Mesenteric fat pad (tissue), 1 donor: ENCODE measurements around the gene CCDC120. TPM values are rescaled to one million over a fixed set of nuclear protein-coding genes. Genes with fewer than 3 reads are reported as not detected.

Experiments
- DNase-seq: peaks from one replicate; pipeline ENCODE4 v3.0.0-alpha.2; 2020; ENCODE audit warnings: low spot score
- total RNA-seq: library from RNA; stranded (reverse); fragmentation: NEBNext Ultra II Directional; extraction: Animal tissue kit (Norgen Biotek cat#: 25700); gene quantifications from one replicate; pipeline ENCODE4 v1.2.1, GENCODE V29; 2021
- donor health status: DM: yes; HTN: yes; CAD: no.

The CCDC120 gene
- total RNA-seq, 1 donor from 2014 or later, result 4.0 TPM

DNA sequence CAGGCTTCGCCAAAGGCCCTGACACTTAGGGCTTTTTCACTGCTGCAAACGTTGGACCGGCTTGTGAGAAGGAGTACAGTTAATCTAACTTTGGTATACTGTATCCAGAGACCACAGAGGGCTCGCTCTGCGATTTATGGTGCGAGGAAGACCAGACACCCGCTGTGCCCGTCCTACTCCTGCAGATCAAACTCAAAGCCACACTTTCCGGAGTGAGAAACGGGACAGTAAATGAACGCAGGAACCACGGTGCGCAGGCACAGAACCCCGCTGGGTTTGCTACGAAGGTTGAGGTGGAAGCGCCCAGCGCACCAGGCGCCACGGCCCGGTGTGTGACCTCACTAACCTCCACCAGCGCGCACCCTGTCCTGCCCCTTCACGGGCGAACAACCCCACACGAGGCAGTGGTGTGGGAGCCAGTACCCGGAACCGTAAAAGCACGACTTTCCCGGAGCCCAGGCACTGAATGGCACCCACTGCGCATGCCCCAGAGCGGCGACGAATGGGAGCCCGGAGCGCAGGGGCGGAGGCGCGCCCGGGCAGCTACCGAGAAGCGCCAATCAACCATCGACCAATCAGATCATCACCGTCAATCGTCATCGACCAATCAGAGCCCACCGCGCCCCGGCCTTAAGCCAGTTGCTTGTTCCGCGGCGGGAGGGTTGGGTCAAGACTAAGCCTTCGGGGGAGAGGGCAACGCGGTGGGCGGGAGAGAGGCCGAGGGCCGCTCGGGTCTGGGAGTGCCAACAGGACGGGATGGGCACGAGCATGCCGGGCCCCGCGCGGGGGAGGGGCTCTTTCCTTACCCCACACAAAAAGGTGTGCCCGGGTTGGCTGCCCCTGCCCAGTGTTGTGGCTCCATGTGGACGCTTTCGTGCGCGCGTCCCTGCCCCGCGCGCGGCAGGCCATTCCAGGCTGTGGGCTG lies 42.2 kb downstream of the CCDC120 start:
- DNase-seq, result peak; percentile 96

GRCh38 chrX:49101629-49101984 lies 42.8 kb downstream of the CCDC120 start:
- DNase-seq, result no peak

DNA sequence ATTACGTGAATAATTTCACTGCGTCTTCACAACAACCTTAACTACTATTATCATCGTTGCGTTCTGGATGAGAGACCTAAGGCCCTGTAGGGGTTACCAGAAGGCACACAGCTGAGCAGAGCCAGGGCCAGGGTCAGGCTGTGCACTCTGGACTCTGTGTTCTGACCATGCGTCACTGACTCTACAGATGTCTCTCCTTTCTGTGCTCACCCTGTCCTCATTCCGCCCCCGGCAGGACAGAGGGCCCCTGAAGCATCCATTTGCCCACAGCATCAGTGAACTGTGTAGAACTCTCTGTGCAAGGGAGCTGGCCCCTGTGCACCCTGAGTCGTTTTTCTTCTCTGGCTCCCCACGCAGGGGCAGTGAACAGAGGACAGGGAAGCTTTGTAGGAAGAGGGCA lies 43.4 kb downstream of the CCDC120 start:
- no peak for DNase-seq

DNA sequence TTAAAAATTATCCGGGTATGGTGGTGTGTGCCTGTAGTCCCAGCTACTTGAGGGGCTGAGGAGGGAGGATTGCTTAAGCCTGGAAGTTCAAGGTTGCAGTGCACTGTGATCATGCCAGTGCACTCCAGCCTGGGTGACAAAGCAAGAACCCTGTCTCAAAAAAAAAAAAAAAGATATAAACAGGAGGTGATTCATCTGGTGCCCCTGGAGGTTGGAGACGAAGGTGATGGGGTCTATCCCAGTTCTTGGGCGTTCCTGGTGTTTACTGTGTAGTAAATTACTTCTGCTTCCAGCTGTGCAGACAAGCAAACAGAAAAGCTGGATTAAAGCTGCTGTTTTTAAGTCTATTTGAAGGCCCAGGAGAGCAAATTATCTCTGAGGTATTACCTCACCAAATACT lies 44.8 kb downstream of the CCDC120 start:
- DNase-seq, result no peak

DNA sequence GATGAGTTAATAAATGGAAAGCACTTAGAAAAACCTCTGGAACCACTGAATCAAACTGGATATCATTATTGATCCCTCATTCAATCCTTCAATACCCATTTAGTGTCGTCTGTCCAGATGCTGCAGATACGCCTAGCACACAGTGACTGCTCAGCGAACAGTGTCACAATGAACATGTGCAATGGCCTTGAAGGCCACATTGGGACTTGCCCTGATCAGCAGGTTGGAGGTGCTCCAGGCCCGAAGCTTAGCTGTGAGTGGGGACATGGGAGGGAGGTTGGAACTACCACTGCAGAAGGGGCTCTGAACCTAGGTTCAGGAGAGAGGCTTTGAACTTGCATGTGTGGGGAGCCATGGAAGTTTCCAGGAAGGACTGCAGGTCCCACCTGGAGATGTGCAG lies 47.5 kb downstream of the CCDC120 start:
- no peak for DNase-seq

GRCh38 chrX:49106930-49107329 lies 48.1 kb downstream of the CCDC120 start:
- DNase-seq, result no peak

- no peak for DNase-seq
Observed at GRCh38 chrX:49108641-49109040, 49.8 kb downstream of the CCDC120 start.

DNA sequence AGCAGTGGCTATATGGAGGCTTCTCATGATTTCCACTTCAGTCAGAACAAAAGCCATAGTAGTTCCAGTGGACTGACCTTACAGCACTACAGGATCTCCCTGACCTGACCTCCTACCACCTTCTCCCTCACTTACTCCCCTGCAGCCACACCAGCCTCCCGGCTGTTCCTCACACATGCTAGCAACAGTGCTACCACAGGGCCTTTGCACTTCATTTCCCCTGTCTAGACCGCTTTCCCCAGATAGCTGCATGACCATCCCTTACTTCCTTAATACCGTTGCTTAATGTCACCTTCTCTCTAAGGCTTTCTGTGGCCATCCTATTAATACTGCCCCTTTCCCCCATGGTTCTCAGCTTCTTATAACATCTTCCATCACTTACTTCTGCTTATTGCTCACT lies 51.6 kb downstream of the CCDC120 start:
- DNase-seq, result no peak

DNA sequence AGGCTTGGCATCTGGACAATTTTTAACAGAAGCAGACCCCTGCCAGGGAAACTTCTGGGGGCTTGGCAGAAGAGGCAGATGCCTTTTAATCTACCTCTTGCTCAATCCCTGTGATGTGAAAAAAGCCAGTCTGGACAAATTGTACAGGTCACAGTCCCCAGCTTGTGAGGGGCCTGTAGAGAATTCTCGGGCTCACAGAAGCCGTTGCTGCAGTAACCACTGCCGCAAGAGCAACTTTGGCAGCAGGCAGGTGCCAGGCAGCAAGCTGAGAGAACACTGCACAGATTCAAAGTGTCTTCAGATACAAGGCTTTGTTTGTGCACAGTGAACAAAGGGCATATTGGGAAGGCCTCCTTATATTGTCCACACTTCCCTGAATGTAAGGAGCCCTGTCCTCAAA lies 53.0 kb downstream of the CCDC120 start:
- no peak for DNase-seq

DNA sequence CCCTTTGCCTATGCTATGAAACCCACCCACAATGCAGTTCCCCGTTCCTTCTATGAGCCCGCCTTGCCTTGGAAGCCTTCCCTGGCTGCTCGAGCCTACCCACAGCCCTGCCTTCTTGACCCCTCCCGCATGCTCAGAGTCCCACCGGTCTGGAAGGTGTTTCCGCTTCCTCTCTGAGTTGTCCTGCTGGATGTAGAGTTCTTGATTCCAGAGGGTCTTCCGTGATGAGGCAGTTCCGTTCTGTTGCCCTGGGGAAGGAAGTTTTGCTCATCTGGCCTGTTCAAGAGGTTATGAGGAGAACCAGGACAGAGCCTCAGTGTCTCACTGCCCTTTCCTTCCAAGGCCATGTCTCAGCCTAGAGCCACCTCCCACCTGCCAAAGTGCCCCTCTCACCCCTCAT lies 57.3 kb downstream of the CCDC120 start:
- no peak for DNase-seq

DNA sequence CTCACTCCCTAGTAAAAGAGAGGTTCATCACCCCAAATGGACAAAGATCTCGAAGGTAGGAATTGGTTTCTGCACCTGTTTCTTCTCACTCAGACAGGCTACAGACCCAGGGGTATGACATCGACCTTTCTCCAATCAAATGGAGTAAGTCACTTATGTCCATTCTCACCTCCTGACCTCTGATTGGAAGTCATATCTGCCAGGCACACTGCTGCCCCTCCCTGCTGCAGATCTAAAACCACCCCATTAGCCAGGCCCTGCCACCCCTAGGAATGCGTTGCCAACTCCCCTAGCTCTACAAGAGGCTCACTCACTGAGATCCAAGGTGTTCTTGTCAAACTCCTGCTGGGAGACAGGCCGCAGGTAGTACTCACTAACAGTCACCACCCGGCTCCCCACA lies 57.9 kb downstream of the CCDC120 start:
- DNase-seq, result no peak

DNA sequence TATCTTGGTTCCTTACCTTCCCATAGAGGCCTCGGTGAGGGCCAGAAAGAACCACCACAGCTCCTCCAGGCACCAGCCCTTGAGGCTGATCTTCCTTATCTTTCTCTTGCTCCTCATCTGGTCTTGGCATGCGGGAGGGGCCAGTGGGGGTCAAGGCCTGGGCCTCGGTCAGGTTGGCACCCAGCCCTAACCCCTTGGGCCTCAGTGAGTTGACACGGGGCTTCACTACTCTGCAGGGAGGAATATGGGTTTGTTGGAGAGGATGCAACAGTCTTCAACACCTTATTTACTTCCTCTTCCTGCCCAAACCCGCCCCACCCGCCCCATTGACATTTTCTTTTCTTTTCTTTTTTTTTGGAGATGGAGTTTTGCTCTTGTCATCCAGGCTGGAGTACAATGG lies 58.8 kb downstream of the CCDC120 start:
- DNase-seq, result no peak

Other genes with a start within 250 kb of the CCDC120 start
- not detected for gene ERAS, start 232.5 kb upstream of the CCDC120 start, total RNA-seq
- not detected for gene PCSK1N, start 223.4 kb upstream of the CCDC120 start, total RNA-seq
- 22.1 TPM for gene TIMM17B, start 161.2 kb upstream of the CCDC120 start, total RNA-seq
- 50.6 TPM for gene PQBP1, start 161.1 kb upstream of the CCDC120 start, total RNA-seq
- 24.5 TPM for gene SLC35A2, start 147.4 kb upstream of the CCDC120 start, total RNA-seq
- 5.7 TPM for gene PIM2, start 140.0 kb upstream of the CCDC120 start, total RNA-seq
- 40.0 TPM for gene OTUD5, start 101.4 kb upstream of the CCDC120 start, total RNA-seq
- gene KCND1, start 87.2 kb upstream of the CCDC120 start, total RNA-seq, result 1.3 TPM
- 37.6 TPM for gene GRIPAP1, start 56.7 kb upstream of the CCDC120 start, total RNA-seq
- gene TFE3, start 15.6 kb upstream of the CCDC120 start, total RNA-seq, result 103 TPM
- gene PRAF2, start 15.0 kb downstream of the CCDC120 start, total RNA-seq, result 20.7 TPM
- gene WDR45, start 20.9 kb downstream of the CCDC120 start, total RNA-seq, result 73.4 TPM
- gene GPKOW, start 64.7 kb downstream of the CCDC120 start, total RNA-seq, result 18.2 TPM
- 1.6 TPM for gene MAGIX, start 103.8 kb downstream of the CCDC120 start, total RNA-seq
- 74.3 TPM for gene PLP2, start 112.9 kb downstream of the CCDC120 start, total RNA-seq
- 12.5 TPM for gene PRICKLE3, start 127.4 kb downstream of the CCDC120 start, total RNA-seq
- 1.00 TPM for gene SYP, start 141.2 kb downstream of the CCDC120 start, total RNA-seq
- gene CACNA1F, start 174.3 kb downstream of the CCDC120 start, total RNA-seq, result not detected
- gene CCDC22, start 176.5 kb downstream of the CCDC120 start, total RNA-seq, result 12.3 TPM
- gene FOXP3, start 205.7 kb downstream of the CCDC120 start, total RNA-seq, result not detected
- 2.2 TPM for gene PPP1R3F, start 210.8 kb downstream of the CCDC120 start, total RNA-seq
- gene GAGE10, start 244.6 kb downstream of the CCDC120 start, total RNA-seq, result not detected